Activated CD4-positive, alpha-beta memory T cell treated with anti-CD3 and anti-CD28 coated beads, Interleukin-2, amount 10 ng/mL, durations not matched to agents 7 days and 5 days (primary cell): Measurements from ENCODE around the gene TUT1. TPM values are rescaled to one million over a fixed set of nuclear protein-coding genes. Genes with fewer than 3 reads are reported as not detected.

ENCODE experiments used
- CTCF ChIA-PET: fragments of 350-600 bp; sonication (Branson Sonifier 250); formaldehyde crosslinking; loops from one replicate; lab custom pipeline; 2021; ENCODE audit warnings: antibody characterized with exemption, inconsistent platforms; lab: Charles Lee
- POLR2A ChIA-PET: fragments of 350-600 bp; sonication (Branson Sonifier 250); formaldehyde crosslinking; loops from one replicate; lab custom pipeline; 2021; ENCODE audit warnings: antibody characterized with exemption; lab: Charles Lee
- DNase-seq: peaks from one replicate; pipeline ENCODE4 v3.0.0-alpha.2; 2020
- H3K27ac Mint-ChIP-seq: one replicate; pipeline ENCODE4 v1.8.0; 2021; ENCODE audit warnings: mild to moderate bottlenecking, mixed read lengths
- H3K27me3 Mint-ChIP-seq: one replicate; pipeline ENCODE4 v1.8.0; 2021; ENCODE audit warnings: mixed read lengths
- H3K36me3 Mint-ChIP-seq: one replicate; pipeline ENCODE4 v1.8.0; 2021; ENCODE audit warnings: low read depth, mixed read lengths
- H3K4me1 Mint-ChIP-seq: one replicate; pipeline ENCODE4 v1.8.0; 2021; ENCODE audit warnings: mixed read lengths
- H3K4me3 Mint-ChIP-seq: one replicate; pipeline ENCODE4 v1.8.0; 2021; ENCODE audit warnings: mild to moderate bottlenecking, mixed read lengths
- H3K9me3 Mint-ChIP-seq: one replicate; pipeline ENCODE4 v1.8.0; 2021; ENCODE audit warnings: mixed read lengths
- total RNA-seq, 2 experiments: library from RNA; stranded (reverse); gene quantifications; one replicate each; pipeline ENCODE4 v1.2.3, GENCODE V29; 2021

TUT1 gene
- total RNA-seq, 2 experiments from 2014 or later, result 23.7 to 25.2 TPM

GRCh38 chr11:62532096-62532495 is 59.2 kb downstream of the TUT1 start:
- no peak overlapping the region for H3K4me3 Mint-ChIP-seq
- H3K9me3 Mint-ChIP-seq, result no peaks in the 10 kb centered on the region
- H3K27ac Mint-ChIP-seq, result no peak overlapping the region
- POLR2A ChIA-PET, result no interaction called here
- peaks cover 86% of the 10 kb centered on the region for H3K36me3 Mint-ChIP-seq
- DNase-seq, result no peak
- H3K27me3 Mint-ChIP-seq, result no peaks in the 10 kb centered on the region
- CTCF ChIA-PET, result no interaction called here
- peaks cover 15% of the 10 kb centered on the region for H3K4me1 Mint-ChIP-seq

Other genes starting within 250 kb of the TUT1 start
- gene SCGB1A1, start 172.5 kb downstream of the TUT1 start, total RNA-seq, result not detected
- 100 to 1,000 TPM; 323 to 360 TPM for gene AHNAK, start 44.7 kb downstream of the TUT1 start, total RNA-seq
- gene EEF1G, start 17.6 kb downstream of the TUT1 start, total RNA-seq, result 100 to 1,000 TPM; 991 to 999 TPM
- 100 to 1,000 TPM; 226 TPM for gene MTA2, start 10.3 kb upstream of the TUT1 start, total RNA-seq
- 100 to 1,000 TPM; 121 to 122 TPM for gene EML3, start 21.3 kb upstream of the TUT1 start, total RNA-seq
- 1 to 10 TPM; 1.6 to 2.2 TPM for gene ROM1, start 21.7 kb upstream of the TUT1 start, total RNA-seq
- gene B3GAT3, start 30.5 kb upstream of the TUT1 start, total RNA-seq, result 10 to 100 TPM; 58.9 to 67.1 TPM
- gene GANAB, start 55.1 kb upstream of the TUT1 start, total RNA-seq, result 100 to 1,000 TPM; 278 to 284 TPM
- 10 to 100 TPM; 30.6 to 32.1 TPM for gene INTS5, start 61.8 kb upstream of the TUT1 start, total RNA-seq
- 10 to 100 TPM; 88.4 to 93.5 TPM for gene C11orf98, start 73.7 kb upstream of the TUT1 start, total RNA-seq
- 10 to 100 TPM; 16.6 to 18.3 TPM for gene CSKMT, start 73.8 kb upstream of the TUT1 start, total RNA-seq
- 1 to 10 TPM; 7.9 to 8.2 TPM for gene UQCC3, start 80.2 kb upstream of the TUT1 start, total RNA-seq
- 10 to 100 TPM; 17.2 to 18.3 TPM for gene LBHD1, start 80.7 kb upstream of the TUT1 start, total RNA-seq
- gene UBXN1, start 87.5 kb upstream of the TUT1 start, total RNA-seq, result 100 to 1,000 TPM; 135 to 139 TPM
- under 1 TPM; 0.18 to 0.20 TPM for gene LRRN4CL, start 98.0 kb upstream of the TUT1 start, total RNA-seq
- 10 to 100 TPM; 24.2 to 28.9 TPM for gene BSCL2, start 115.9 kb upstream of the TUT1 start, total RNA-seq
- not detected for gene GNG3, start 116.2 kb upstream of the TUT1 start, total RNA-seq
- 10 to 100 TPM; 65.1 to 65.3 TPM for gene HNRNPUL2, start 135.9 kb upstream of the TUT1 start, total RNA-seq
- gene TTC9C, start 137.0 kb upstream of the TUT1 start, total RNA-seq, result 10 to 100 TPM; 48.3 to 48.4 TPM
- 10 to 100 TPM; 13.3 to 13.4 TPM for gene ZBTB3, start 162.6 kb upstream of the TUT1 start, total RNA-seq
- gene POLR2G, start 170.1 kb upstream of the TUT1 start, total RNA-seq, result 10 to 100 TPM; 89.2 to 94.1 TPM
- gene TAF6L, start 179.9 kb upstream of the TUT1 start, total RNA-seq, result 10 to 100 TPM; 15.2 to 16.0 TPM
- gene TMEM179B, start 195.9 kb upstream of the TUT1 start, total RNA-seq, result 10 to 100 TPM; 46.9 to 48.2 TPM
- 10 to 100 TPM; 18.0 to 21.0 TPM for gene TMEM223, start 200.5 kb upstream of the TUT1 start, total RNA-seq
- 10 to 100 TPM; 80.3 to 82.4 TPM for gene NXF1, start 213.9 kb upstream of the TUT1 start, total RNA-seq
- gene STX5, start 240.5 kb upstream of the TUT1 start, total RNA-seq, result 10 to 100 TPM; 40.6 to 41.6 TPM
- not detected for gene TEX54, start 241.3 kb upstream of the TUT1 start, total RNA-seq
- 10 to 100 TPM; 46.1 to 48.4 TPM for gene WDR74, start 248.1 kb upstream of the TUT1 start, total RNA-seq